Neural cell (in vitro differentiated cells): ENCODE measurements around the gene LRRTM3. TPM values are rescaled to one million over a fixed set of nuclear protein-coding genes. Genes with fewer than 3 reads are reported as not detected.

Experiments used
- H2AFZ ChIP-seq: fragments of 200-600, 300-800 bp; sonication (generic), shearing (Covaris generic); 2 replicates; pipeline ENCODE4 v1.6.0; 2014; ENCODE audit warnings: low read depth, mild to moderate bottlenecking, antibody characterized with exemption, low read length, moderate library complexity
- H3F3A ChIP-seq: fragments of 200-600 bp; shearing (Covaris generic); 2 replicates; pipeline ENCODE4 v1.6.1; 2016; ENCODE audit warnings: mild to moderate bottlenecking, moderate library complexity, mixed read lengths, antibody characterized with exemption, low read length; ENCODE audit not compliant: insufficient read depth, poor library complexity, severe bottlenecking
- H3K27ac ChIP-seq: fragments of 200-600, 300-800 bp; sonication (generic), shearing (Covaris generic); 2 replicates; pipeline ENCODE4 v1.5.1; 2014; ENCODE audit warnings: mild to moderate bottlenecking, low read length, moderate library complexity
- H3K27me3 ChIP-seq: fragments of 300-800, 200-600 bp; sonication (generic), shearing (Covaris generic); 2 replicates; pipeline ENCODE4 v1.6.0; 2014; ENCODE audit warnings: mild to moderate bottlenecking, low read depth, low read length, moderate library complexity; ENCODE audit not compliant: insufficient read depth
- H3K36me3 ChIP-seq: fragments of 300-800, 200-600 bp; sonication (generic), shearing (Covaris generic); 2 replicates; pipeline ENCODE4 v1.5.1; 2014; ENCODE audit warnings: mild to moderate bottlenecking, antibody characterized with exemption, low read length, moderate library complexity; ENCODE audit not compliant: insufficient read depth
- H3K4me2 ChIP-seq: fragments of 300-800, 200-600 bp; sonication (generic), shearing (Covaris generic); 2 replicates; pipeline ENCODE4 v1.6.0; 2014; ENCODE audit warnings: mild to moderate bottlenecking, low read length
- H3K4me3 ChIP-seq: fragments of 300-800, 200-600 bp; sonication (generic), shearing (Covaris generic); 2 replicates; pipeline ENCODE4 v1.5.1; 2014; ENCODE audit warnings: mild to moderate bottlenecking, low read length, moderate library complexity
- H3K79me2 ChIP-seq: fragments of 200-600 bp; shearing (Covaris generic); replicated peaks from 2 replicates; pipeline ENCODE4 v1.6.0; 2014; ENCODE audit warnings: mild to moderate bottlenecking, low read length, moderate library complexity; ENCODE audit not compliant: insufficient read depth
- H3K9ac ChIP-seq: fragments of 300-800, 200-600 bp; sonication (generic), shearing (Covaris generic); 2 replicates; pipeline ENCODE4 v1.6.1; 2016; ENCODE audit warnings: mild to moderate bottlenecking, low read length, mixed read lengths
- H3K9me2 ChIP-seq: fragments of 200-600 bp; shearing (Covaris generic); 2 replicates; pipeline ENCODE4 v1.6.1; 2016; ENCODE audit warnings: mild to moderate bottlenecking, low read length, mixed read lengths; ENCODE audit not compliant: insufficient read depth
- H3K9me3 ChIP-seq: fragments of 200-600, 300-800 bp; sonication (generic), shearing (Covaris generic); 2 replicates; pipeline ENCODE4 v1.6.1; 2016; ENCODE audit warnings: mild to moderate bottlenecking, mixed run types, low read length, moderate library complexity, mixed read lengths
- H4K20me1 ChIP-seq: fragments of 200-600 bp; shearing (Covaris generic); 2 replicates; pipeline ENCODE4 v1.6.1; 2016; ENCODE audit warnings: mild to moderate bottlenecking, mixed run types; ENCODE audit not compliant: insufficient read depth
- EP300 ChIP-seq: fragments of 450-650 bp; conservative IDR thresholded peaks from 2 replicates; pipeline ENCODE4 v1.6.1; 2014; ENCODE audit warnings: antibody characterized with exemption, mild to moderate bottlenecking, moderate library complexity; ENCODE audit not compliant: poor library complexity, severe bottlenecking
- EZH2 ChIP-seq: fragments of 200-600, 300-800 bp; shearing (Covaris generic), sonication (generic); IDR thresholded peaks from 2 replicates; pipeline ENCODE4 v1.6.1; 2014; ENCODE audit warnings: antibody characterized with exemption, low read length, borderline replicate concordance, mild to moderate bottlenecking; ENCODE audit not compliant: insufficient read depth, poor library complexity, severe bottlenecking
- MXI1 ChIP-seq: fragments of 450-650 bp; conservative IDR thresholded peaks from 2 replicates; pipeline ENCODE4 v1.6.1; 2014; ENCODE audit warnings: antibody characterized with exemption, mild to moderate bottlenecking; ENCODE audit not compliant: poor library complexity, severe bottlenecking
- POLR2AphosphoS5 ChIP-seq: IDR thresholded peaks from 2 replicates; pipeline ENCODE4 v1.6.1; 2012
- RAD21 ChIP-seq: fragments of 450-650 bp; conservative IDR thresholded peaks from 2 replicates; pipeline ENCODE4 v1.6.1; 2014; ENCODE audit warnings: antibody characterized with exemption, mild to moderate bottlenecking, moderate library complexity
- REST ChIP-seq: IDR thresholded peaks from 2 replicates; pipeline ENCODE4 v1.6.1; 2012; ENCODE audit warnings: borderline replicate concordance
- SMC3 ChIP-seq: fragments of 450-650 bp; conservative IDR thresholded peaks from 2 replicates; pipeline ENCODE4 v1.6.1; 2014; ENCODE audit warnings: antibody characterized with exemption, mild to moderate bottlenecking, moderate library complexity; ENCODE audit not compliant: poor library complexity
- TAF1 ChIP-seq: IDR thresholded peaks from 2 replicates; pipeline ENCODE4 v1.6.1; 2012; ENCODE audit warnings: low read depth
- polyA plus RNA-seq: library from polyadenylated mRNA; depleted of rRNA; stranded (reverse); fragments of >200 nt; gene quantifications from 2 replicates; pipeline ENCODE4 v1.2.3, GENCODE V29; 2014
- TF ChIP-seq, protein P1 (sequence below): fragments of 450-650 bp; IDR thresholded peaks from 2 replicates; pipeline ENCODE4 v1.5.1; 2014; ENCODE audit warnings: antibody characterized with exemption, mild to moderate bottlenecking, moderate library complexity; ENCODE audit not compliant: poor library complexity, severe bottlenecking

Gene LRRTM3
- polyA plus RNA-seq, 1 donor from 2014 or later: 3.2 TPM

DNA sequence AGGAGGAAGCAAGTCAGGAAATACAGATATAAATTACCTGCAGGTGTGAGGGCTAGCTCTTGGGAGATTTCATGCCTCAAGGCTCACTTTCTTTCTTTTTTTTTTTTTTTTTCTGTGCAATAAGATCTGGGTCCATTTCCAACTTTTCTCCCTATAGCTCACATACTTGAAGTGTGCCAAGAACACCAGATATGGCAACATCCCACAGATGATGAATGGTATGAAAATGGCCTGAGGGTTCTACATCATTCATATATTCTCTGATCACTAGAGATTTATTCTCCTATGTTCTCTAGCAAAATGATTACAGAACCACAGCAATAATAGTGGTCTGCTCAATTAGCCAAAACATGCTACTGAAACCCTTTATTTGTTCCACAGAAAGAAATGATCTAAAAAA is 117.2 kb downstream of the LRRTM3 start:
- Histone ChIP-seq H3K36me3 (no peaks in the 10 kb centered on the region), H3K9me3 (no peaks in the 10 kb centered on the region), H3F3A (no peaks in the 10 kb centered on the region), H4K20me1 (no peaks in the 10 kb centered on the region), H3K4me2 (peak overlapping the region; percentile 37), H3K4me3 (peak overlapping the region; percentile 19), H3K79me2 (no peaks in the 10 kb centered on the region), H3K9ac (no peak overlapping the region), H2AFZ (no peak overlapping the region), H3K27ac (peak overlapping the region; percentile 51), H3K9me2 (no peaks in the 10 kb centered on the region), H3K27me3 (no peaks in the 10 kb centered on the region)
- no peak for TF ChIP-seq REST
- no peak for TF ChIP-seq POLR2AphosphoS5
- TF ChIP-seq MXI1: no peak
- no peak for TF ChIP-seq EZH2
- TF ChIP-seq EP300: no peak
- TF ChIP-seq, protein P1, sequence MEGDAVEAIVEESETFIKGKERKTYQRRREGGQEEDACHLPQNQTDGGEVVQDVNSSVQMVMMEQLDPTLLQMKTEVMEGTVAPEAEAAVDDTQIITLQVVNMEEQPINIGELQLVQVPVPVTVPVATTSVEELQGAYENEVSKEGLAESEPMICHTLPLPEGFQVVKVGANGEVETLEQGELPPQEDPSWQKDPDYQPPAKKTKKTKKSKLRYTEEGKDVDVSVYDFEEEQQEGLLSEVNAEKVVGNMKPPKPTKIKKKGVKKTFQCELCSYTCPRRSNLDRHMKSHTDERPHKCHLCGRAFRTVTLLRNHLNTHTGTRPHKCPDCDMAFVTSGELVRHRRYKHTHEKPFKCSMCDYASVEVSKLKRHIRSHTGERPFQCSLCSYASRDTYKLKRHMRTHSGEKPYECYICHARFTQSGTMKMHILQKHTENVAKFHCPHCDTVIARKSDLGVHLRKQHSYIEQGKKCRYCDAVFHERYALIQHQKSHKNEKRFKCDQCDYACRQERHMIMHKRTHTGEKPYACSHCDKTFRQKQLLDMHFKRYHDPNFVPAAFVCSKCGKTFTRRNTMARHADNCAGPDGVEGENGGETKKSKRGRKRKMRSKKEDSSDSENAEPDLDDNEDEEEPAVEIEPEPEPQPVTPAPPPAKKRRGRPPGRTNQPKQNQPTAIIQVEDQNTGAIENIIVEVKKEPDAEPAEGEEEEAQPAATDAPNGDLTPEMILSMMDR: no peak
- no peak for TF ChIP-seq RAD21
- TF ChIP-seq SMC3: no peak
- no peak for TF ChIP-seq TAF1

DNA sequence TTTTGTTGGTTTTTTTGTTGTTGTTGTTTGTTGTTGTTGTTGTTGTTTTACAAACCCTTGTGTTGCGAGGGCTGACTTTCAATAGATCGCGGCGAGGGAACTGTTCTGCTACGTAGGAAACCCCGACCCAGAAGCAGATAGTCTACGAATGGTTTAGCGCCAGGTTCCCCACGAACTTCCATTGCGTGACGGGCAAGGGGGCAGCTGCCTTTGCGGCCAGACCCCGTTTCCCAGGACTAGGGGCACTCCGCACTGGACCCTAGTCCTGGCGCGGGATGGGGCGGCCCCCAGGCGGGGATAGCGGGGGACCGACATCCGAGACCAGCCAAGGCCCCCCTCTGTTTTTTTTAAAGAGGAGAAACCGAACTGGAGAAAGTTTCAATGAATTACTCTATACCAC is 119.6 kb downstream of the LRRTM3 start:
- H3K9me2 ChIP-seq: no peaks in the 10 kb centered on the region
- no peak overlapping the region for H3K4me3 ChIP-seq
- H3F3A ChIP-seq: no peaks in the 10 kb centered on the region
- H3K9ac ChIP-seq: no peak overlapping the region
- H3K27ac ChIP-seq: no peak overlapping the region
- no peaks in the 10 kb centered on the region for H3K79me2 ChIP-seq
- no peak overlapping the region for H3K4me2 ChIP-seq
- no peaks in the 10 kb centered on the region for H3K36me3 ChIP-seq
- no peaks in the 10 kb centered on the region for H3K27me3 ChIP-seq
- H4K20me1 ChIP-seq: no peaks in the 10 kb centered on the region
- TF ChIP-seq TAF1: no peak
- TF ChIP-seq, protein P1: no peak
- no peak for TF ChIP-seq RAD21
- no peak for TF ChIP-seq MXI1
- no peak for TF ChIP-seq EP300
- no peak for TF ChIP-seq SMC3
- no peak for TF ChIP-seq REST
- no peak overlapping the region for H2AFZ ChIP-seq
- no peaks in the 10 kb centered on the region for H3K9me3 ChIP-seq
